Left renal pelvis (tissue), 4 donors: ENCODE measurements around the gene FAM98A. TPM values are rescaled to one million over a fixed set of nuclear protein-coding genes. Genes with fewer than 3 reads are reported as not detected.

ENCODE experiments used
- DNase-seq, 4 donors: peaks; one replicate each; pipeline ENCODE4 v3.0.0-alpha.2; 2013; ENCODE audit warnings: low read depth in 4 of 4, low spot score in 3 of 4
- polyA plus RNA-seq, 4 donors: library from polyadenylated mRNA; unstranded; fragments of 120-200 nt; gene quantifications; one replicate each; pipeline ENCODE4 v1.2.1, GENCODE V29; 2013; ENCODE audit not compliant: insufficient read length in 4 of 4

FAM98A gene
- 10 to 100 TPM; 52.2 to 58.5 (median 55.0) TPM for polyA plus RNA-seq

DNA sequence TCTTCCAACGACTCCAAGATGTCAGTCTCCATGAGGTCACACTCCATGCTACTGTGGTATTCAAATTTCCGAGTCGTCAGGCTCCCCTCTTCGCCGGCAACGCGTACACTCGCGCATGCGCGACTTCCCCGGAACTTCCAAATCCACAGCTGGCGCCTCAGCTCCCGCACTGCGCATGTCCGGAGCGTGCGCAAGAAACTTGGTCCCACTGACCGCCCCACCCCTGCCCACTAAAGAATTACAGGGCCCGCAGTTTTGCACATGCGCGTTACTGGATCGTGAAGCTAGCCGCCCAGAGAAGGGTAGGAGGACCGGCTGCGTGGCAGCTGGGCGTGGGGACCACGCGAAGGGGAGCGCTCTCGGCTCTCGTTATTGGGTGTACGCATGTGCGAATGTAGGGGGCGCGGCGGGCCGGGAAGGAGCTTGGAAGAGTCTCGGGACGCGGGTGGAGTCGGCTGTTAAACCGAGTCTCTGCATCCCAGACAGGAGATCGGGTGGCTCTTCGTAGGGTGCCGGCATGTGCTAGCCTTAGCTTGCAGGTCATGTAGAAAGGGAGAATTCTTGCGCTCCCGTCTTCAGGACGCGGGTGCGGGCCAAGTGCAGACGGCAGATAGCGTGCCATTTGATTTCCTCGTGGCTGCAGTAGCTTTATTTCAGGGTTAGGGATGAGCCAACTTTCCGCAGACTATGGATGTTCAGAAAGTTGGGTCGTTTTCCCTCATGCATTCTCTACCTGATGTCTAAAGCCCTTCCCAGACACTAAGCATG is at the start of gene FAM98A:
Gene FAM98A, minus strand, starts transcription at position 125 of the 768 bp plus-strand sequence. Its CDS starts 78 bp downstream, at position 47.
- DNase-seq, result peak; percentile 97 to 99 (median 98)

DNA sequence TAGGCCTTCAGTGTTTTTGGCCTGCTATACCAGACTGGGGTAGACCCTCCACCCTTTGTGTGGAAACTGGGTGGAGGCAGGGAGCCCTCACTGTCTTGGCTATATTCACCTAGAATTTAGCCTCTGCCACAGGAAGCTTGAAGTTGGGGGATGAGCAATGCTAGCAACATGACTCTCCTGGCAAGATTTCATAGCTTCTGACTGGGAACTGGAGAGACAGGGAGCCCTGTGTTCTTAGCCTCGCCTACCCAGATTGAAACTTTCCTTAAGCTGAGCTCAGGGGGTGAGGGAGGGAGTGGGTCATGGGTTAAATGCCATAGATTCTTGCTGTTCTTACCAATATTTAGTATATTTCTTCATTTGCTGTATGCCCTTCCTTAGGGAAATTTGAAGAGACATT is 46.8 kb upstream of the FAM98A start:
- no peak for DNase-seq

DNA sequence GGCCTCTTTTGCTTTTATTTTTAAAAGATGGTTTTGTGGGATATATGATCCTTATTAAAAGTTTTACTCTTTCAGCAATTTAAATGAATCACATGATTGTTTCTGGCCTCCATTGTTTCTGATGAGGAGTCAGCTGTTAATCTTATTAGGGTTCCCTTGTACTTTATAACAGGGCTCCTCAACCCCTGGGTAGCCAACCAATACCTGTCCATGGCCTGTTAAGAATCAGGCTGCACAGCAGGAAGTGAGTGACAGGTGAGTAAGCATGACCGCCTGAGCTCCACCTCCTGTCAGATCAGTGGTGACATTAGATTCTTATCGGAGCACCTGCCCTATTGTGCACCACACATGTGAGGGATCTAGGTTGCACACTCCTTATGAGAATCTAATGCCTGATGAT is 45.1 kb upstream of the FAM98A start:
- no peak for DNase-seq

DNA sequence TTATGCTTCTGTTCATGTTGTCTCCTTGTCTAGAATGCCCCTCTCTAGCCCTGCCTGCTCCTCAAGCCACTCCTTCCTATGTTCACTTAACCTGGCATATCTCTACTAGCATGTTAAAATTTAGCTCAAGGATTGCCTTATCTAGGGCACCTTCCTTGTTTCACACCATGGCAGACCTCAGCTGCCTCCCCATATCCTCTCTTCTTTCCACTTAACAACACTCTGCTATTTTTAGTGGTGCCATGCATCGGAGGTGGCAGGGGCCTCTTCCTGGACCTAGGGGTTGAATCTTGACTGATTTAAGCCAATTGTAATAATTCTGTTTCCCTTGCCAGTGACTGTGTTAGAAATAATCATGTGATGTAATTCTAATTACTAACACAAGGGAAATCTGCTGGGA is 36.9 kb upstream of the FAM98A start:
- DNase-seq, result no peak

DNA sequence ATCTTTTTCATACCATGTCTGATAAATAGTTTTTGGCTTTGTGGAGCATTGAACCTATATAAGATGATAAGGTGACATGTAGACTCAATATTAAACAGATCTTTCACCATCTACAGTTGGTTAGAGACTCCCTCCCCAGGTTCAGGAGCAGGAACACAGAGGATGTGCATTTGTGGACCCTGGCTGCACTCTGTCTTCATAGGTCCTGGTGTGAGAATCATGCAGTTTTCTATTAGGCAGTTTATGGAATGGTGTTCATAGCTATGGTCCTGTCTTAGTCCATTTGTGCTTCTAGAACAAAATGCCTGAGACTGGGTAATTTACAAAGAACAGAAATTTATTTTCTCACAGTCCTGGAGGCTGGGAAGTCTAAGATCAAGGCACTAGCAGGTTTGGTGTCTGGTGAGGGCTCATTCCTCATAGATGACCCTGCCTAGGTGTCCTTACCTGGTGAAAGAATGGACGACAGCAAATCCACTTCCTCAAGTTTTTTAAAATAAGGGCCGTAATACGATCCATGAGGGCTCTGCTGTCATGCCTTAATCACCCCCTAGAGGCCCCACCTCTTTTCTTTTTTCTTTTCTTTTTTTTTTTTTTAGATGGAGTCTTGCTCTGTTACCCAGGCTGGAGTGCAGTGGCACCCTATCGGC is 35.3 kb upstream of the FAM98A start:
- DNase-seq, result no peak

DNA sequence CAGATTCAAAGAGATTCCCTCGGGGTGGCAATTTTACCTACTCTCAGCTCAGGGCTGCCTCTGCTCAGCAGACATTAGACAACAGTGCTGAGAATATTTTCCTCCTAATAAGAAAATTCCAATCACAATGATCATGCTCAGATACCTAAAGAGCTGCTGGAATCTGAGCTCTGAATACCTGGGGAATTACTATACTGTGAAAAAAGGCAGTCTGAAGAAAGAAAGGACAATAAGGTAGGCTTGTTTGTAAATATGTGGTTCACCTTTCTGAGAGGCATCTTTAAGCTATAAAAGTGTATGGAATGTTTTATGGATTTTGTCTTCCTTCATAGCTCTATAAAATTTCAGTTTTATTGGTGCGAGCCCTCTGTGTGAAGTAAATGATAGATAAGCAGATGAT is 34.2 kb upstream of the FAM98A start:
- DNase-seq, result no peak

DNA sequence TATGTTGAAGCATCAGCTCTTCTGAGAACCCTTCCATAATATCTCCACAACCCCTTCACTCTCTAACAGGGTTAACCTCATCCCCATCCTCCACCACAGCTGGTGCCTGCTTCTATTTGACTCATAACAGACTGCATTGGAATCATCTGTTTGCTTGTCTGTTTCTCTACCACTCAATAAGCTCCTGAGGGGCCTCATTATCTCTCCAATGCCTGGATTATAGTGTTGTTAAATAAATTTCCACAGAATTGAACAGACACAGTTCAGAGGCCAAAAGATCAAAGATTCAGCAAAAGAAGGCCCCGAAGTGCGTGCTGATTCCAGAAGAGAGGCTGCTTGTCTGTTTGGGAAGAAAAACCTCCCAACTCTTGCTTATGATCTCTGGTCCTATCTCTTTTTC is 33.7 kb upstream of the FAM98A start:
- no peak for DNase-seq

DNA sequence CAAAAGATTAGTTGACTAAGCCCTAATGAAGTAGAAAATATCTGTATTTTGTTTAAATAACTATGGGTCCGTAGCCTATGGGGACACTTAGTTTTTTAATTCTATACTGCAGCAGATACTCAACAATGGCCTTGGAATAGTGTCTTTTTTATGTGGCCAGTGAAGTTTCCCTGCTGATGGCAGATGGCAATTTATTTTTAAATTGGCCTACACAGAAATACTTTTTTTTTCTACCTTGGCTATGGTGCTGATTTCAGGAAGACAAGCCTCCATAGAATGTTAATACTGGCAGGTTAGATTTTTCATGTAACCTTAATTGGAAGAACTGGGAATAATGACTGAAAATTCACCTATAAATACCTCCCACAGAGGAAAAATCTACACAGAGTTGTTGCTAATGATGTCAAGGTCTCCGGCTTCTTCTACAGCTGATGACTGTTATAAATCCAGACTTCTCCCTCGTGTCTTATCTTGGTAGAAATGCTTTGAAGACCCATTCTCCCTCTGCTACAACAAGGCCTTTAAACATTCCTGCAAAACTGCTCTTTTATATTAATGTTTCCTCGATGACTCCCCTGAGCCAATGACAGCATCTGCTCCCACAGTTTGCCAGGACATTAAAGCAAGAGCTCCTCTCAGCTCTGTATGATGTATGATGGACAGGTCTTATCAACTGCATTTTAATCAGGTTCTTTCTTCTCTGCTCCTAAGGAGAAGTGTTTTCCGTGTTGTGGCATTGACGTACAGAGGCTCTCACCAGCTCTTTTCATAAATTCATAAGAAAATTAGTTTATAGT is 29.1 kb upstream of the FAM98A start:
- no peak for DNase-seq

DNA sequence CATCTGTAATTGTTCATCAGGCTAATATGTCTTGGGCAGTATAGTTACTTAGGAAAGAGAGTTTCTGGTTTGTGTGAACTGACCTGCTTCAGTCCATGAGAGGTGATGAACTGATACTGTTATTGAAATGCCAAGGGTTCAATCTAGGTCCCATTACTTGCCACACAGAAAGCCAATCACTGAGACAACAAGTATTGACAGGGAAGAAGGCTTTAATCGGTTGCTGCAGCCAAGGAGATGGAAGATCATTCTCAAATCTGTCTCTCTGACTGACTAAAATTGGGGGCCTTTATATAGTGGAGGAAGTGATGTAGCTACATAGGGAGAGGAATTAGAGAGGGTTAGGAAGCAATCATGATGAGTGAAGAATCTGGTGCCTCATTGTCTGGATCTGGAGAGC is 19.9 kb upstream of the FAM98A start:
- no peak for DNase-seq

DNA sequence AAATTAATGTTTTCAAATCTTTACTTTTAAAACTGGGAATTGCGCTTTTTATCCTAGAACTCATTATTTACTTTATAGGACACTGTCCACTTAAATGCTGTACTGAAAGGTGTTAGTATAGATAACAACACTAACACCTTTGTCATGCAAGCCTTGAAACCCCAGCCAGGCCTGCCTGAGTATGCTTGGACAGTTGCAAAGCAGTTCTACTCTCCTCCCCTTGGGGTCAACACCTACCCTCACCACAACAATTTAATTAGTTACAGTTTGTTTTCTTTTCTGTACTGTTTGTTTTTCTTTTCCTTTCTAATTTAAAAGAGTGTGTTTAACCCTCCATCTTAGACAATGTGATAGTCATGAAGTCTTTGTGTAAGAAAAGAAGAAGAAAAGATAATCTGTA is 18.9 kb upstream of the FAM98A start:
- DNase-seq, result no peak

DNA sequence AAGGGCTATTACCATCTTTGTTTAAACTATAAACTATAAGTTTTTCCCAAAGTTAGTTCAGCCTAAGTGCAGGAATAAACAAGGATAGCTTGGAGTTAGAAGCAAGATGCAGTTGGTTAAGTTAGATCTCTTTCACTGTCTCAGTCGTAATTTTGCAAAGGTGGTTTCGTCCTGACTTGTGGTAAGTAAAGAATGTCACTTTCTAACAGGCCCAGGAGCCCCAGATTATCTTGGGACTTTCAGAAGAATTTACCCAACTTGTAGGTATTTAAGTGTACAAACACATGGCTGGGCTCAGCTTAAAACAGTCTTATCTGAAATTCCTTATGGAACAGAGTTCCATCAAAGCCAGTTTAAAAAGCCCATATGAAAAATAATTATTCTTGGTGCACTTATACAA is 18.3 kb upstream of the FAM98A start:
- no peak for DNase-seq

DNA sequence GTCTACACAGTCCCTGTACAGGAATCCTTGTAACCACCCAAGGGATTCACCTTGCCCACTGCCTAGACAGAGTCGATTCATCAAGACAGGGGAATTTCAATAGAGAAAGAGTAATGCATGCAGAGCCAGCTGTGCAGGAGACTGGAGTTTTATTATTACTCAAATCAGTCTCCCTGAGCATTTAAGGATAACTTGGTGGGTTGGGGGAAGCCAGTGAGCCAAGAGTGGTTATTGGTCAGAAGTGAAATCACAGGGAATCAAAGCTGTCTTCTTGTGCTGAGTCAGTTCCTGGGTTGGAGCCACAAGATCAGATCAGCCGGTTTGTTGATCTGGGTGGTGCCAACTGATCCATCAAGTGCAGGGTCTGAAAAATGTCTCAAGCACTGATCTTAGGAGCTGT is 17.8 kb upstream of the FAM98A start:
- no peak for DNase-seq

DNA sequence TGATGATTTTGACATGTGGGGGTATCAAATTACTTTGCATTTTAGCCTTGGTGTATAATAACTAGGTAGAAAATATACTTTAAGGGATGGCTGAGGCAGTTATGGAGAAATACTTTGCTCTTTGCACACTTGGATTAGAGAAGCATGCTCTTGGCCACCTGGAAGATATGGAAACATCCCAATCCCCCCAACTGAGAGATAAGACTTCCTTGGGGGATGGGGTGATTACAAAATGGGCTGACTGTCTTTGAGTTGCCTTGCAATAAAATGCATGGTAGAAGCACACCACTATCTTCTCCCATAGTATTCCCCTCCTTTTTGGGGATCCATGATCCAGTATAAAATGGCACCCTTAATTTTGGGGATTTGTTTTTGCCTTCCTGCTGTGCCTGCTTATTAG is 15.1 kb upstream of the FAM98A start:
- no peak for DNase-seq

DNA sequence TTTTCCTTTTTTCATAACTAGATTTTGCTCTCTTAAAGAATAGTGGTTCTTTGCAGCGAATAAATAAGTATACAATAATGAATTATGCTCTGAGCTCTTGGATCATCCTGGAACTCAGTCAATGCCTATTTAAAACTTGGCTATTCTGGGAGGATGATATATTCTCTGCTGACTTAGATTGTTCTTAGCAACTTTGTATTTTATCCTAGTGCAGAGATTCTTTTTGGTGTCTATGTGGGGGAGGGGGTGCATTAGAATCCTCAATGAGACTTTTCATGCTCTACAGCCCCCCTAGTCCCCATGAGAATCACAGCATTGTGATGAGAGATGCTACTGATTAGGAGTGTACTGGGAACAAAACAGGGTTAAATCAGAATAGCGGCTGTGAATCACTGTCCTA is 8.8 kb upstream of the FAM98A start:
- DNase-seq, result no peak

DNA sequence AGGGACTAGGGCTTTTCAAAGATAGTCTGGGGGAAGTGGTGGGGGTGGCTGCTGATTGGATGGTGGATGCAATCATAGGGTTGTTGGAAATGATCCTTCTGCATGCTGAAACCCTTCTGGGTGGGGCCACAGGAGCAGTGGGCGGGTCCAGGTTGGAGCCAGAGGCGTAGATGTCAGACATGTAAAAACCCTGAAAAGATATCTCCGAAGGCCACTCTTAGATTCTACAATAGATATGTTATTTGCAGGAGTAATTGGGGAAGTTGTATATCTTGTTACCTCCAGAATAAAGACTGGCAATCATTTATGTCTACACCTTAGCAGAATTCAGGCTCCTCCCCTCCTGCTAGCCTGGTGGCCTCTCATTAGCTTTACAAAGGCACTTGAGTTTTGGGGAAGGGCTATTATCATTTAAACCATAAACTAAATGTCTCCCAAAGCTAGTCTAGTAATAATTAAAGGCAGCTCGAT is 8.2 kb upstream of the FAM98A start:
- no peak for DNase-seq

DNA sequence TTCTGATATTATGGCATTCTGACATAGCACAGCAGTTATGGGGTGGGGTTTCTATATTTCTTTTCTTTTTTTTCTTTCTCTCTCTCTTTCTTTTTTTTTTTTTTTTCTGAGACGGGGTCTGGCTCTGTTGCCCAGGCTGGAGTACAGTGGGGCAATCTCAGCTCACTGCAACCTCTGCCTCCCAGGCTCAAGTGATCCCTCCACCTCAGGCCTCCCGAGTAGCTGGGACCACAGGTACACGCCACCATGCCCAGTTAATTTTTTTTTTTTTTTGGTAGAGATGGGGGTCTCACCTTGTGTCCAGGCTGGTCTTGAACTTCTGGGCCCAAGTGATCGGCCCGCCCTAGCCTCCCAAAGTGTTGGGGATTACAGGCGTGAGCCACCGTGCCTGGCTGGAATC is 7.5 kb upstream of the FAM98A start:
- DNase-seq, result no peak

DNA sequence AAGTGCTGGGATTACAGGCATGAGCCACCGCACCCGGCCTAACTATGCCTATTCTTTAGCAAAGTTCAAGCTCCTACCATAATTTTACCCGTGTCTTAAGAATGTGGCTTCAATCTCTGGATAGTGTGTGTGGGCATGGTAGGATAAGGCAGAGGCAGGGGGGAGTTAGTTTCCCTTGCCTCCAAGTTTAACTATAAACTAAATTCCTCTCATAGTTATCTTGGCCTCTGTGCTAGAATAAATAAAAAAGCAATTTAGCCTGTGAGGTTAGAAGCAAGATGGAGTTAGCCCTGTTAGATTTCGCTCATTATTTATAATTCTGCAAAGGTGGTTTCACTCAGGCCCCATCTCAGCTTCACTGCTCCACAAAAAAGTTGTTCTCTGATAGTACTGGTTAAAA is 7.0 kb upstream of the FAM98A start:
- DNase-seq, result no peak

DNA sequence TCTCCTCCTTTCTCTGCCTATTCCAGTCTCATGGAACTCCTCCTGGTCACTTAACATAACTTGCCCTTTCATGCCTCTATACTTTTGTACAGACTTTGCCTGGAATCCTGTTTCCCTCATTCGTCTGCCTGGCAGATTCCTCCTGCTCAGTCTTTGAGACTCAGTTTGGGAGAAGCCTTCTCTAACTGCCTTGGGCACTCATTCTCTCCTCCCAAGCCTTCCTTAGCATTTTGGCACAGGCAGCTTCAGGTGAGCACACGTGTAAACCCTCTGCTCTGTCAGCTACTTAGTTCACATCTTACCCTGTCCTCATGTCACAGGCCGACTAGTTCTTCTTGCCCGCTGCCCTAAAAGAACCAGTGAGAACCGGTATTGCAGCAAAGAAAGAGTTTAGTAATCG is 6.0 kb upstream of the FAM98A start:
- DNase-seq, result peak in 1 of 4 donors; percentile 23

DNA sequence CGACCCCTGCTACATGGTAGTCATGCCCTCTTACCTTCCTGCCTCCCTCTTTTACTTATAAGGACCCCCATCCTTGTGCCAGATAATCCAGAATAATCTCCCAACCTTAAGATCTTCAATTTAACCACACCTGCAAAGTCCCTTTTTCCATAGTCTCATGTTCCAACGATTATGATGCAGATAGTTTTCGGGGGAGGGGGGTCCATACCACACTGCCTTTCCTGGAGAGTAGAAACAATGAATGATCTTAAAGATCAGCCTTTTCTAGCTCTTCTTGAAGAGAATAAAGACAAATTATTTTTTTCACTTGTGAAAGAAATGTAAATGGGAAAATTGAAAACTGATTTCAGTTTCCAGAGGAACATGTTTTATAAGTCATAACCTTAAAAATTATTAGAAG is 4.3 kb upstream of the FAM98A start:
- no peak for DNase-seq

DNA sequence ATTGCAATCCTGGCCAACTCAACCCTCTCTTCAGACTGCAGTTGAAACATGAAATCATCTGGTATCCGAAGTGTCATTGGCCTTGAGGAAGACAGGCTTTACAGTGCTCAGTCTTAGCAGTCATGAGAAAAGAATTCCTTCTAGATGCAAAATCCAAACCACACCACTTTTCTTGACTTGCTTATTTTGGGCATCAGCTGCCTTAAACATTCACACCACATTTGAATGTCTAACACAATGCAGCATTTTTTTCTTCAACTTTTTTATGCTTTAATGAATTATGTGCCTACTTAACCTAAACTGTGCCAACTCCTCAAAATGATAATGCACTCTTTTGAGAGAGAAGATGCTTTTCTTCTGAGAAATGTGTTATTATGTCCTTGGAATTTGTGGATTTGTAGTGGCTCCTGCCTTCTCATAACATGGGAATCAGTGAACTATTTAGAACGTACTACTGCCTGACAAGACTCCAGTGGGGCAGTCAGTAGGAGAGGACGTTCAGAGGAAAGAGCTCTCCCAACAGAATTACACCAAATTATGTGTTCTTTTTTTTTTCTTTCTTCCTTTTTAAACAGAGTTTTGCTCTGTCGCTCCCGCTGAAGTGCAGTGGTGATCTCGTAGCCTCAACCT is 3.2 kb upstream of the FAM98A start:
- DNase-seq, result no peak

DNA sequence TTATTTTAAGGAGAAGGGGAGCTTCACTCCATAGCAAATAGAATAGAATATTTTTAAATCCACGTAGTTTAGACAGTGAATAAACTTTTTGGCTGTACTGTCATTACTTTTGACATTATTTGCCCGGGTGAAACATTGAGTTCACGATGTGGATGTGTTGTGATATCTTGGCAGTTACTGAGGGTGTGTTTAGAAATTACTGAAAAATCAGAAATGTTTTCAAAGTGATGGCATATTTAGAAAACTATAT is 769 bp upstream of the FAM98A start:
- no peak for DNase-seq
